Activated T-helper 1 cell treated with anti-CD3 and anti-CD28 coated beads, Interleukin-12 subunit alpha, Interleukin-12 subunit beta, Interleukin-2, Interleukin-4 antibody, amounts not matched to agents 30 ng/mL and 10 ng/mL and 1 ng/mL, durations not matched to agents 14 hours and 24 hours and 36 hours (primary cell): ENCODE data around the gene OSTF1. TPM values are rescaled to one million over a fixed set of nuclear protein-coding genes. Genes with fewer than 3 reads are reported as not detected.

Source experiments
- DNase-seq: peaks from one replicate; pipeline ENCODE4 v3.0.0; 2021; ENCODE audit warnings: low spot score
- H3K27ac Mint-ChIP-seq: one replicate; pipeline ENCODE4 v1.8.0; 2021; ENCODE audit warnings: mild to moderate bottlenecking, mixed read lengths
- H3K27me3 Mint-ChIP-seq: one replicate; pipeline ENCODE4 v1.8.0; 2022; ENCODE audit warnings: mild to moderate bottlenecking, moderate library complexity, mixed read lengths; ENCODE audit not compliant: insufficient read depth
- H3K36me3 Mint-ChIP-seq: one replicate; pipeline ENCODE4 v1.8.0; 2021; ENCODE audit warnings: low read depth, mixed read lengths
- H3K4me1 Mint-ChIP-seq: one replicate; pipeline ENCODE4 v1.8.0; 2021; ENCODE audit warnings: low read depth, mixed read lengths
- H3K4me3 Mint-ChIP-seq: one replicate; pipeline ENCODE4 v1.8.0; 2021; ENCODE audit warnings: mild to moderate bottlenecking, moderate library complexity, mixed read lengths
- H3K9me3 Mint-ChIP-seq: one replicate; pipeline ENCODE4 v1.8.0; 2021; ENCODE audit warnings: mixed read lengths
- intact Hi-C: fragments of 100-400 bp; cut with micrococcal nuclease; formaldehyde crosslinking; loops from one replicate; pipeline ENCODE4 v1.15.1; 2024
- total RNA-seq: library from RNA; stranded (reverse); gene quantifications from 2 replicates; pipeline ENCODE4 v1.2.3, GENCODE V29; 2022

OSTF1 gene
- total RNA-seq, 1 donor from 2014 or later: 53.6 TPM

- no peak overlapping the region for H3K27ac Mint-ChIP-seq
- H3K4me3 Mint-ChIP-seq: no peak overlapping the region
- no peak for DNase-seq
- H3K9me3 Mint-ChIP-seq: no peaks in the 10 kb centered on the region
- intact Hi-C loops: loop anchor here (5.0 kb wide), 3 partner anchors 49 to 416 kb away; partner anchors contain the start of gene CARNMT1
- H3K36me3 Mint-ChIP-seq: peaks cover 6% of the 10 kb centered on the region
- peaks cover 27% of the 10 kb centered on the region for H3K4me1 Mint-ChIP-seq
- H3K27me3 Mint-ChIP-seq: peaks cover 2% of the 10 kb centered on the region
These were observed 100.4 kb downstream of the OSTF1 start for GRCh38 chr9:75188756-75189155.

GRCh38 chr9:75190762-75191161 lies 102.4 kb downstream of the OSTF1 start:
- intact Hi-C loops: no loop called here
- Mint-ChIP-seq H3K27ac (no peak overlapping the region), H3K4me1 (peaks cover 17% of the 10 kb centered on the region), H3K4me3 (no peak overlapping the region), H3K9me3 (no peaks in the 10 kb centered on the region), H3K36me3 (peaks cover 5% of the 10 kb centered on the region), H3K27me3 (peaks cover 2% of the 10 kb centered on the region)
- DNase-seq: no peak

Other genes with a start within 250 kb of the OSTF1 start
- gene TRPM6, start 200.6 kb upstream of the OSTF1 start, total RNA-seq: 0.02 and 0.05 TPM in 2 replicates
- gene C9orf40, start 135.6 kb upstream of the OSTF1 start, total RNA-seq: 18.1 and 18.3 TPM in 2 replicates
- 37.7 and 45.6 TPM in 2 replicates for gene CARNMT1, start 60.2 kb upstream of the OSTF1 start, total RNA-seq
- 7.1 and 9.2 TPM in 2 replicates for gene NMRK1, start 359 bp upstream of the OSTF1 start, total RNA-seq